K562 (cell line): ENCODE results near the gene TRIM31. TPM values are rescaled to one million over a fixed set of nuclear protein-coding genes. Genes with fewer than 3 reads are reported as not detected.

Source experiments
- ATAC-seq: fragments of 200-7000 bp; cut with Tn5 transposase; 3 replicates; pipeline ENCODE4 v1.9.1; 2020; ENCODE audit warnings: moderate library complexity
- BruUV-seq: library from RNA; stranded (reverse); fragments of 400-500 nt; replicated peaks from 2 replicates; lab custom pipeline; 2021; lab: Mats Ljungman, UMichigan
- CTCF ChIA-PET: fragments of 300-600 bp; formaldehyde crosslinking; extraction: SDS; loops from one replicate; lab custom pipeline; 2021; ENCODE audit warnings: low intra/inter-chr PET ratio; lab: Yijun Ruan, JAX
- POLR2A ChIA-PET: fragments of 300-600, 350-650 bp; sonication (Branson Sonifier 250); formaldehyde crosslinking; extraction: SDS; loops from one replicate; lab custom pipeline; 2021; ENCODE audit warnings: antibody characterized with exemption, inconsistent platforms; lab: Yijun Ruan, JAX
- DNase-seq, 4 experiments: peaks; one replicate each; pipeline versions ENCODE4 v3.0.0 to v3.0.0-alpha.2; 2011 to 2018; ENCODE audit warnings: low spot score in 3 of 4, mixed read lengths in 3 of 4; ENCODE audit errors: extremely low read depth in 1 of 4
- FAIRE-seq: peaks from 2 replicates; lab custom pipeline; 2011; peaks lifted over from hg19 to GRCh38; lab: Jason Lieb, UNC
- H2AFZ ChIP-seq: 2 replicates; pipeline ENCODE4 v1.6.0; 2011; ENCODE audit warnings: low read depth, low read length, control low read depth, inconsistent platforms
- H3K27ac ChIP-seq: fragments of 200-600 bp; 3 replicates; pipeline ENCODE4 v1.8.0; 2011; ENCODE audit warnings: low read depth, mild to moderate bottlenecking, control low read depth, inconsistent platforms, low read length, moderate library complexity, mixed read lengths; ENCODE audit errors: extremely low read depth
- H3K27me3 ChIP-seq, 2 experiments: fragments of 300-600 bp in 1 of 2; 2 replicates in 1 of 2; 3 replicates in 1 of 2; pipeline versions ENCODE4 v1.6.0 to v1.8.0; 2011; ENCODE audit warnings: inconsistent platforms in 2 of 2, low read length in 2 of 2, mild to moderate bottlenecking in 1 of 2, mixed read lengths in 1 of 2, moderate library complexity in 1 of 2; ENCODE audit not compliant: control insufficient read depth in 2 of 2, insufficient read depth in 2 of 2
- H3K36me3 ChIP-seq: fragments of 300-600 bp; 3 replicates; pipeline ENCODE4 v1.8.0; 2011; ENCODE audit warnings: mild to moderate bottlenecking, low read length, inconsistent platforms; ENCODE audit not compliant: control insufficient read depth, insufficient read depth
- H3K4me1 ChIP-seq, 2 experiments: fragments of 200-600 bp in 1 of 2; replicated peaks in 1 of 2; 2 replicates in 1 of 2; 3 replicates in 1 of 2; pipeline versions ENCODE4 v1.5.1 to v1.8.0; 2011; ENCODE audit warnings: inconsistent platforms in 2 of 2, low read length in 2 of 2, mild to moderate bottlenecking in 1 of 2, mixed read lengths in 1 of 2, moderate library complexity in 1 of 2; ENCODE audit not compliant: control insufficient read depth in 2 of 2, insufficient read depth in 2 of 2
- H3K4me2 ChIP-seq: 2 replicates; pipeline ENCODE4 v1.6.1; 2011; ENCODE audit warnings: low read length, control low read depth, inconsistent platforms, mixed read lengths; ENCODE audit not compliant: insufficient read depth
- H3K4me3 ChIP-seq: fragments of 200-600 bp; sonication (generic), shearing (Covaris generic); 2 replicates; pipeline ENCODE4 v1.5.1; 2016; ENCODE audit warnings: control low read depth, inconsistent platforms
- H3K79me2 ChIP-seq: fragments of 200-600 bp; 3 replicates; pipeline ENCODE4 v1.8.0; 2011; ENCODE audit warnings: low read length, inconsistent platforms; ENCODE audit not compliant: control insufficient read depth, insufficient read depth
- H3K9ac ChIP-seq, 2 experiments: 2 replicates each; pipeline versions ENCODE4 v1.6.0 to v1.6.1; 2011; ENCODE audit warnings: low read depth in 2 of 2, low read length in 2 of 2, control low read depth in 1 of 2, inconsistent platforms in 1 of 2, mild to moderate bottlenecking in 1 of 2, mixed read lengths in 1 of 2; ENCODE audit not compliant: insufficient read depth in 1 of 2
- H3K9me1 ChIP-seq: one replicate; pipeline ENCODE4 v1.6.0; 2011; ENCODE audit warnings: inconsistent platforms, mild to moderate bottlenecking, low read length, moderate library complexity; ENCODE audit not compliant: control insufficient read depth, insufficient read depth
- H3K9me3 ChIP-seq: replicated peaks from 2 replicates; pipeline ENCODE4 v1.5.1; 2011; ENCODE audit warnings: low read depth, low read length, inconsistent platforms; ENCODE audit not compliant: control insufficient read depth, insufficient read depth
- H4K20me1 ChIP-seq: replicated peaks from 2 replicates; pipeline ENCODE4 v1.6.1; 2011; ENCODE audit warnings: low read length, inconsistent platforms, mixed read lengths; ENCODE audit not compliant: control insufficient read depth, insufficient read depth
- BMI1 ChIP-seq: fragments of 150-350 bp; IDR thresholded peaks from 2 replicates; pipeline ENCODE4 v1.6.1; 2014; ENCODE audit warnings: low read length
- COPS2 ChIP-seq: fragments of 450-650 bp; conservative IDR thresholded peaks from 2 replicates; pipeline ENCODE4 v1.6.1; 2016; ENCODE audit warnings: mild to moderate bottlenecking, moderate library complexity
- FOXM1 ChIP-seq, 2 experiments: fragments of 450-650 bp in 1 of 2; sonication (generic) in 1 of 2; formaldehyde crosslinking in 1 of 2; IDR thresholded peaks; 2 replicates each; pipeline versions ENCODE4 v1.6.1 to v1.9.0; 2017 to 2022; ENCODE audit warnings: low read depth in 2 of 2, mild to moderate bottlenecking in 2 of 2, missing genetic modification reagents in 1 of 2, moderate library complexity in 1 of 2
- HNRNPL ChIP-seq: fragments of 200-400 bp; formaldehyde crosslinking; IDR thresholded peaks from 2 replicates; pipeline ENCODE4 v1.6.1; 2017; ENCODE audit warnings: low read depth, mild to moderate bottlenecking, low read length
- JUNB ChIP-seq: fragments of 450-650 bp; formaldehyde crosslinking; conservative IDR thresholded peaks from 2 replicates; pipeline ENCODE4 v1.4.0; 2020; ENCODE audit warnings: mild to moderate bottlenecking
- MEIS2 ChIP-seq: fragments of 450-650 bp; IDR thresholded peaks from 2 replicates; pipeline ENCODE4 v1.6.1; 2014; ENCODE audit warnings: mild to moderate bottlenecking; ENCODE audit not compliant: partially characterized antibody
- NCOR1 ChIP-seq: fragments of 450-650 bp; IDR thresholded peaks from 2 replicates; pipeline ENCODE4 v1.6.1; 2016; ENCODE audit warnings: mild to moderate bottlenecking, moderate library complexity
- NFYB ChIP-seq: IDR thresholded peaks from 2 replicates; pipeline ENCODE4 v1.6.1; 2011; ENCODE audit warnings: mild to moderate bottlenecking, moderate library complexity; ENCODE audit not compliant: insufficient read length; ENCODE audit errors: extremely low read depth
- PBX2 ChIP-seq, 2 experiments: IDR thresholded peaks in 1 of 2; conservative IDR thresholded peaks in 1 of 2; 2 replicates each; pipeline ENCODE4 v1.6.1; 2016; ENCODE audit warnings: low read depth in 2 of 2, mild to moderate bottlenecking in 1 of 2, missing compliant biosample characterization in 1 of 2, missing genetic modification characterization in 1 of 2, moderate library complexity in 1 of 2
- RBM25 ChIP-seq: fragments of 200-400 bp; formaldehyde crosslinking; IDR thresholded peaks from 2 replicates; pipeline ENCODE4 v1.6.1; 2018; ENCODE audit warnings: low read length, low read depth, moderate library complexity; ENCODE audit not compliant: severe bottlenecking
- ZBTB7A ChIP-seq: IDR thresholded peaks from 2 replicates; pipeline ENCODE4 v1.6.1; 2011; ENCODE audit warnings: low read depth, mild to moderate bottlenecking, low read length, moderate library complexity, borderline replicate concordance; ENCODE audit not compliant: control insufficient read depth
- ZC3H8 ChIP-seq: fragments of 450-650 bp; IDR thresholded peaks from 2 replicates; pipeline ENCODE4 v1.6.1; 2017
- ZNF197 ChIP-seq: fragments of 200-800 bp; sonication (Bioruptor generic); IDR thresholded peaks from 2 replicates; pipeline ENCODE4 v1.6.1; 2016; ENCODE audit warnings: low read depth, missing genetic modification characterization, missing compliant biosample characterization
- ZNF239 ChIP-seq: fragments of 250-450 bp; sonication (Bioruptor Pico); IDR thresholded peaks from 2 replicates; pipeline ENCODE4 v1.4.0; 2020; ENCODE audit warnings: mild to moderate bottlenecking
- ZNF398 ChIP-seq: fragments of 250-450 bp; sonication (Bioruptor Pico); IDR thresholded peaks from 2 replicates; pipeline ENCODE4 v1.8.0; 2021; ENCODE audit warnings: moderate library complexity, mild to moderate bottlenecking, inconsistent platforms
- ZNF695 ChIP-seq: fragments of 450-650 bp; formaldehyde crosslinking; IDR thresholded peaks from 2 replicates; pipeline ENCODE4 v1.4.0; 2020; ENCODE audit warnings: mild to moderate bottlenecking, moderate library complexity
- WGBS: fragments of 100-300 bp; shearing (Covaris generic); methylation state at CpG from one replicate; pipeline ENCODE4 v1.1.6; 2016; ENCODE audit warnings: low coverage, mixed read lengths; ENCODE audit not compliant: insufficient coverage; ENCODE audit errors: missing lambda C conversion rate; 5-methylcytosine and 5-hydroxymethylcytosine counted together
- in situ Hi-C: fragments of 300-500 bp; cut with MboI; formaldehyde crosslinking; loops from 4 replicates; pipeline ENCODE4 v1.15.0; 2018; ENCODE audit warnings: inconsistent platforms, mixed read lengths
- intact Hi-C: fragments of 100-400 bp; cut with micrococcal nuclease; formaldehyde crosslinking; loops from 2 replicates; pipeline ENCODE4 v1.14.2; 2022
- polyA plus RNA-seq, 8 experiments: library from polyadenylated mRNA; depleted of rRNA in 4 of 8; stranded (reverse) in 5 of 8; unstranded in 3 of 8; fragments of >200 nt; fragmentation: Nextera tagmentation in 2 of 8; fragmentation: Illumina TruSeq in 1 of 8; extraction: Ambion mirVana in 2 of 8; extraction: Trizol in 1 of 8; gene quantifications; 2 replicates each; pipeline versions ENCODE4 v1.2.1 to v1.2.3, GENCODE V29; 2011 to 2014; ENCODE audit warnings: inconsistent platforms in 1 of 8, missing spikeins in 1 of 8
- total RNA-seq, 7 experiments: library from RNA; depleted of rRNA in 6 of 7; stranded (reverse); fragments of >200 nt in 6 of 7; fragmentation: Illumina TruSeq in 2 of 7; extraction: Trizol in 2 of 7; gene quantifications; 2 replicates each; pipeline versions ENCODE4 v1.2.1 to v1.2.3, GENCODE V29; 2011 to 2021; ENCODE audit warnings: low replicate concordance in 1 of 7

The TRIM31 gene
- total and polyA plus RNA-seq, 9 of the 15 experiments (the other 6 are each of a cell fraction or from before 2014, with no cell fraction given), result not detected

GRCh38 chr6:30066577-30067459 is 46.1 kb downstream of the TRIM31 start, which contains the start of gene PPP1R11:
TSS of gene PPP1R11 (plus strand) at chr6:30067198. CDS start at chr6:30067411, 213 bp downstream.
- peak; percentile 100 for FAIRE-seq
- intact Hi-C loops, result loop anchor here (2.0 to 10.0 kb wide), 2 partner anchors 36 to 278 kb away; partner anchors contain the start of gene RPP21
- H3K9ac ChIP-seq, result peak within 1 kb of the TSS; percentile 77 to 87
- H3K4me2 ChIP-seq, result peak within 1 kb of the TSS; percentile 99
- no peaks in the 10 kb centered on the region for H4K20me1 ChIP-seq
- in situ Hi-C loops, result no loop called here
- BruUV-seq, result no TSS peak
- H3K9me1 ChIP-seq, result no peaks in the 10 kb centered on the region
- peak within 1 kb of the TSS; percentile 71 for H3K4me3 ChIP-seq
- H3K9me3 ChIP-seq, result no peaks in the 10 kb centered on the region
- peak within 1 kb of the TSS; percentile 88 for H3K27ac ChIP-seq
- ChIA-PET CTCF (no interaction called here), POLR2A (interaction anchor here (0.7 to 2.4 kb wide), 9 partner anchors 10 to 260 kb away, joined by 3 to 8 read pairs (median 3); partner anchors contain the start of gene TRIM39)
- peaks cover 39% of the 10 kb centered on the region for H3K79me2 ChIP-seq
- H3K27me3 ChIP-seq, result no peaks in the 10 kb centered on the region
- H3K36me3 ChIP-seq, result peaks cover 36% of the 10 kb centered on the region; the same call in 2 of the 3 replicates
- peaks cover 7% of the 10 kb centered on the region in 2 experiments; a peak in 4 of 5 replicates for H3K4me1 ChIP-seq
- peak; percentile 95 to 100 (median 96) for DNase-seq
- 1% methylated on average over 42 of the region's 46 CpGs for WGBS
- ATAC-seq, result peak; percentile 99
- peak within 1 kb of the TSS; percentile 99 for H2AFZ ChIP-seq
- TF ChIP-seq HNRNPL (no peak; the same call in 1 of the 2 replicates), MEIS2 (peak; percentile 92), RBM25 (no peak), PBX2 (CRISPR knock-in tag; IDR thresholded peaks at IDR 0.05; ENCODE audit: low read depth) (no peak), PBX2 (tag; conservative IDR thresholded peaks at IDR 0.05; ENCODE audit: low read depth) (no peak), ZC3H8 (no peak), ZNF398 (CRISPR knock-in tag) (no peak), NCOR1 (peak; percentile 38), ZNF239 (0 out of 2 replicates have a peak, but pooled peaks have one; percentile 25), FOXM1 (IDR thresholded peaks at IDR 0.05; ENCODE audit: low read depth) (no peak), FOXM1 (CRISPR knock-in tag; IDR thresholded peaks at IDR 0.05; ENCODE audit: low read depth) (no peak; the same call in 1 of the 2 replicates), ZNF695 (CRISPR knock-in tag) (no peak), ZNF197 (CRISPR knock-in tag) (no peak), ZBTB7A (peak; percentile 61; the same call in 1 of the 2 replicates), JUNB (peak; percentile 60), BMI1 (no peak), NFYB (no peak), COPS2 (no peak)
